ENCODE measurements around the gene MON2. TPM values are rescaled to one million over a fixed set of nuclear protein-coding genes. Genes with fewer than 3 reads are reported as not detected.

Gene MON2
- total and polyA plus RNA-seq, 12 donors: 5.0 to 25.3 (median 18.5) TPM

GRCh38 chr12:62468935-62469334, 2.3 kb downstream of the MON2 start:
- DNase-seq: no peak
- Histone ChIP-seq H3K27ac (no peak overlapping the region), H3K27me3 (no peaks in the 10 kb centered on the region), H3K9me3 (peaks cover 0 to 2% (median 0%) of the 10 kb centered on the region in 11 donors), H3K4me1 (peaks cover 3 to 62% (median 37%) of the 10 kb centered on the region in 9 donors), H3K4me3 (peak overlapping the region in 6 of 10 donors; percentile 80 to 93 (median 85)), H3K36me3 (peaks cover 0 to 24% (median 0%) of the 10 kb centered on the region in 9 donors)
- WGBS, 2 donors: 75 to 84% methylated on average over 8 of the region's 8 CpGs
- intact Hi-C loops (cut with DNase I): no loop called here
- TF ChIP-seq CTCF (IDR thresholded peaks at IDR 0.05): no peak
- no peak for ATAC-seq

GRCh38 chr12:62469704-62470103, 3.1 kb downstream of the MON2 start:
- no peak for DNase-seq
- Histone ChIP-seq H3K9me3 (no peaks in the 10 kb centered on the region), H3K36me3 (peaks cover 0 to 25% (median 0%) of the 10 kb centered on the region in 9 donors), H3K27ac (no peak overlapping the region), H3K4me3 (peak overlapping the region in 2 of 10 donors; percentile 82 to 93), H3K27me3 (no peaks in the 10 kb centered on the region), H3K4me1 (peaks cover 3 to 62% (median 37%) of the 10 kb centered on the region in 9 donors)
- intact Hi-C loops (cut with DNase I): no loop called here
- no peak for ATAC-seq
- no peak for TF ChIP-seq CTCF (IDR thresholded peaks at IDR 0.05)
- WGBS, 2 donors: 87 to 94% methylated on average over 2 of the region's 2 CpGs

- H3K4me3 ChIP-seq: no peak overlapping the region
- no peaks in the 10 kb centered on the region for H3K9me3 ChIP-seq
- ATAC-seq (no peak), DNase-seq (no peak)
- H3K27me3 ChIP-seq: no peaks in the 10 kb centered on the region
- H3K27ac ChIP-seq: no peak overlapping the region
- TF ChIP-seq CTCF (IDR thresholded peaks at IDR 0.05): no peak
- peaks cover 0 to 31% (median 0%) of the 10 kb centered on the region in 9 donors for H3K36me3 ChIP-seq
- H3K4me1 ChIP-seq: peaks cover 3 to 57% (median 39%) of the 10 kb centered on the region in 9 donors
- intact Hi-C loops (cut with DNase I): no loop called here
- WGBS, 2 donors: 75 to 77% methylated on average over 4 of the region's 4 CpGs
Measured at GRCh38 chr12:62471734-62472133, 5.1 kb downstream of the MON2 start.

- no peak for DNase-seq
- ATAC-seq: peak in 3 of 8 donors; percentile 37 to 74 (median 64)
- 52 to 60% methylated on average over 3 of the region's 3 CpGs for WGBS, 2 donors
- peak in 1 of 9 donors; percentile 20 for TF ChIP-seq CTCF (IDR thresholded peaks at IDR 0.05)
- intact Hi-C loops (cut with DNase I): no loop called here
- H3K4me1 ChIP-seq: peaks cover 3 to 54% (median 38%) of the 10 kb centered on the region in 9 donors
- H3K27ac ChIP-seq: no peak overlapping the region
- no peaks in the 10 kb centered on the region for H3K9me3 ChIP-seq
- H3K27me3 ChIP-seq: no peaks in the 10 kb centered on the region
- no peak overlapping the region for H3K4me3 ChIP-seq
- H3K36me3 ChIP-seq: peaks cover 0 to 38% (median 0%) of the 10 kb centered on the region in 9 donors
Measured at GRCh38 chr12:62472472-62472871, 5.8 kb downstream of the MON2 start.

Data from heart right ventricle (tissue), 16 donors.